ENCODE measurements around the gene ZFYVE28.

ZFYVE28 gene

GRCh38 chr4:2270341-2271165 lies 147.9 kb downstream of the ZFYVE28 start:
- DNase-seq: no peak

GRCh38 chr4:2269618-2270163 lies 148.8 kb downstream of the ZFYVE28 start:
- DNase-seq: no peak

- DNase-seq: no peak
These were observed 149.3 kb downstream of the ZFYVE28 start for GRCh38 chr4:2269206-2269531.

- DNase-seq: no peak
These were observed 149.9 kb downstream of the ZFYVE28 start for GRCh38 chr4:2268357-2269205.

GRCh38 chr4:2267841-2268240 lies 150.6 kb downstream of the ZFYVE28 start:
- DNase-seq: no peak

- DNase-seq: no peak
These were observed 151.1 kb downstream of the ZFYVE28 start for GRCh38 chr4:2267320-2267811.

- DNase-seq: no peak
These were observed 151.6 kb downstream of the ZFYVE28 start for GRCh38 chr4:2266821-2267220.

- peak; percentile 67 for DNase-seq
These were observed 152.3 kb downstream of the ZFYVE28 start for GRCh38 chr4:2266181-2266580.

GRCh38 chr4:2265113-2266110 lies 153.0 kb downstream of the ZFYVE28 start:
- DNase-seq: no peak

- DNase-seq: no peak
These were observed 153.9 kb downstream of the ZFYVE28 start for GRCh38 chr4:2264481-2265041.

GRCh38 chr4:2263926-2264321 lies 154.5 kb downstream of the ZFYVE28 start:
- no peak for DNase-seq

GRCh38 chr4:2262944-2263250 lies 155.5 kb downstream of the ZFYVE28 start:
- DNase-seq: no peak

- peak; percentile 99 for DNase-seq
These were observed 156.1 kb downstream of the ZFYVE28 start for GRCh38 chr4:2262145-2262943.

- no peak for DNase-seq
These were observed 156.6 kb downstream of the ZFYVE28 start, which contains the start of gene MXD4 for GRCh38 chr4:2261853-2262144. TSS of gene MXD4 (minus strand) at chr4:2262109. CDS start at chr4:2261980, 129 bp downstream.

GRCh38 chr4:2261110-2261852 lies 157.2 kb downstream of the ZFYVE28 start:
- peak; percentile 73 for DNase-seq

GRCh38 chr4:2260344-2261109 lies 157.9 kb downstream of the ZFYVE28 start:
- DNase-seq: peak; percentile 48

- DNase-seq: peak; percentile 44
These were observed 158.7 kb downstream of the ZFYVE28 start for GRCh38 chr4:2259541-2260343.

GRCh38 chr4:2259036-2259540 lies 159.4 kb downstream of the ZFYVE28 start:
- peak; percentile 30 for DNase-seq
